ENCODE results near the gene GNG12. TPM values are rescaled to one million over a fixed set of nuclear protein-coding genes. Genes with fewer than 3 reads are reported as not detected.

The GNG12 gene
- total and polyA plus RNA-seq, 7 donors: 41.9 to 116 (median 47.8) TPM

DNA sequence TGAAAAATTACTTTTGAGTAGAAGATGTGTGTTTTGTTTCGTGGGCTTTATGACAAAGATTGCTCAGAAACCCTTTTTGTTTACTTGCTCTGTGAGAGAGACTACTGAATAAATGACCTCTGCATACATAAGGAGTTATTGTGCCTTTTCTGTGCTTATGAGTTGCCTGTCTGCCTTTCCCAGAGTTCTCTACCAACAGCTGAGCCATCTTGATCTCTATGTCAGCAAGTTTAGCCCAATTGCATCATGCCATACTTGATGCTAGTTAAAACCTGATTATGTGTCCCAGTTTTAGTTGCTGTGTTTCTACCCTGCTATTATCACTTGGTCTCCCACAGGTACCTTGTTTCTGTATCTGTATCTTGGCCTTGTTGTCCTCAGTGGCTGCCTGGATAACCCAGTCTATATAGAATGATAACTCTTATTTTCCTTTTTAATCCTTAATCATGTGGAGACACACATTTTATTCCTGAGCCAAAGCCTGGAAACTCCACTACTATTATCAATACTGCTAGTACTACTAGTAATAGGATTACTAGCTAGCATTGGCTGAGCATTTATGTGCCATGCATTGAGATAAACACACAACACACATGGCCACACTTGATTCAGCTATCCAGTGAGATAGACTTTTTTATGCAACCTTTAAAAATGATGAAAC lies 28.7 kb upstream of the GNG12 start:
- intact Hi-C loops (cut with DNase I): no loop called here
- TF ChIP-seq, protein P1, sequence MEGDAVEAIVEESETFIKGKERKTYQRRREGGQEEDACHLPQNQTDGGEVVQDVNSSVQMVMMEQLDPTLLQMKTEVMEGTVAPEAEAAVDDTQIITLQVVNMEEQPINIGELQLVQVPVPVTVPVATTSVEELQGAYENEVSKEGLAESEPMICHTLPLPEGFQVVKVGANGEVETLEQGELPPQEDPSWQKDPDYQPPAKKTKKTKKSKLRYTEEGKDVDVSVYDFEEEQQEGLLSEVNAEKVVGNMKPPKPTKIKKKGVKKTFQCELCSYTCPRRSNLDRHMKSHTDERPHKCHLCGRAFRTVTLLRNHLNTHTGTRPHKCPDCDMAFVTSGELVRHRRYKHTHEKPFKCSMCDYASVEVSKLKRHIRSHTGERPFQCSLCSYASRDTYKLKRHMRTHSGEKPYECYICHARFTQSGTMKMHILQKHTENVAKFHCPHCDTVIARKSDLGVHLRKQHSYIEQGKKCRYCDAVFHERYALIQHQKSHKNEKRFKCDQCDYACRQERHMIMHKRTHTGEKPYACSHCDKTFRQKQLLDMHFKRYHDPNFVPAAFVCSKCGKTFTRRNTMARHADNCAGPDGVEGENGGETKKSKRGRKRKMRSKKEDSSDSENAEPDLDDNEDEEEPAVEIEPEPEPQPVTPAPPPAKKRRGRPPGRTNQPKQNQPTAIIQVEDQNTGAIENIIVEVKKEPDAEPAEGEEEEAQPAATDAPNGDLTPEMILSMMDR (IDR thresholded peaks at IDR 0.05): no peak
- 76 to 78% methylated on average over 1 of the region's 1 CpG for WGBS, 2 donors

DNA sequence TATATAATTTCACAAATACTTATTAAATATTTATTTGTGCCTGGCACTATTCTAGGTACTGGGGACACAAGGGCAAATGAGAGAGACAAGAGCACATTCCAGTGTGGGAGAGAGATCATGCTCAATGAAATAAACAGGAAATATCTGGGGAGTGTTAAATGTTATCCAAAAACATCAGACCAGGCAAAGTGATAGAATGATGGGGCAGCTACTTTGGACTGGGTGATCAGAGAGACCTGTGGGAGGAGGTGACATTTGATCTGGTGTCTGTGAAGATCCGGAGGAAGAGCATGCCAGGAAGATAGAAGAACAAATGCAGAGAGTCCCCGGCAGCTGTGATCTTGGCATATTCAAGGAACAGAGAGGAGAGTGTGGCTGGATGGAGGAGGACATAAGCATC lies 27.5 kb upstream of the GNG12 start:
- Histone ChIP-seq H3K9me3 (no peaks in the 10 kb centered on the region), H3K4me1 (no peaks in the 10 kb centered on the region), H3K27me3 (no peaks in the 10 kb centered on the region), H3K27ac (no peak overlapping the region), H3K4me3 (no peak overlapping the region), H3K36me3 (no peaks in the 10 kb centered on the region)
- TF ChIP-seq POLR2A (IDR thresholded peaks at IDR 0.05) (no peak), POLR2AphosphoS5 (IDR thresholded peaks at IDR 0.05) (no peak), EP300 (IDR thresholded peaks at IDR 0.05) (no peak)
- TF ChIP-seq, protein P1 (IDR thresholded peaks at IDR 0.05): no peak
- no peak for DNase-seq
- intact Hi-C loops (cut with DNase I): no loop called here
- 89 to 93% methylated on average over 2 of the region's 2 CpGs for WGBS, 2 donors

More for the DNA sequence above, 28.7 kb upstream of the GNG12 start:
- Histone ChIP-seq H3K27ac (no peak overlapping the region), H3K36me3 (no peaks in the 10 kb centered on the region), H3K27me3 (no peaks in the 10 kb centered on the region), H3K4me3 (no peak overlapping the region), H3K4me1 (no peaks in the 10 kb centered on the region), H3K9me3 (no peaks in the 10 kb centered on the region)
- DNase-seq: no peak

GRCh38 chr1:67856921-67857320 lies 23.7 kb upstream of the GNG12 start:
- 82 to 94% methylated on average over 4 of the region's 4 CpGs for WGBS, 2 donors
- intact Hi-C loops (cut with DNase I): no loop called here
- no peaks in the 10 kb centered on the region for H3K9me3 ChIP-seq
- no peak for TF ChIP-seq POLR2AphosphoS5 (IDR thresholded peaks at IDR 0.05)
- TF ChIP-seq, protein P1 (IDR thresholded peaks at IDR 0.05): no peak
- H3K4me1 ChIP-seq: no peaks in the 10 kb centered on the region
- no peak for DNase-seq
- no peaks in the 10 kb centered on the region for H3K36me3 ChIP-seq
- H3K27me3 ChIP-seq: no peaks in the 10 kb centered on the region
- H3K4me3 ChIP-seq: no peak overlapping the region
- no peak overlapping the region for H3K27ac ChIP-seq

GRCh38 chr1:67855961-67856360 lies 22.7 kb upstream of the GNG12 start:
- no peak overlapping the region for H3K27ac ChIP-seq
- intact Hi-C loops (cut with DNase I): no loop called here
- H3K4me3 ChIP-seq: no peak overlapping the region
- peaks cover 0 to 3% (median 0%) of the 10 kb centered on the region in 4 donors for H3K4me1 ChIP-seq
- H3K9me3 ChIP-seq: no peaks in the 10 kb centered on the region
- H3K36me3 ChIP-seq: no peaks in the 10 kb centered on the region
- no peak for DNase-seq
- 75 to 80% methylated on average over 2 of the region's 2 CpGs for WGBS, 2 donors
- no peaks in the 10 kb centered on the region for H3K27me3 ChIP-seq
- TF ChIP-seq EP300 (IDR thresholded peaks at IDR 0.05): no peak
- no peak for TF ChIP-seq POLR2A (IDR thresholded peaks at IDR 0.05)
- TF ChIP-seq POLR2AphosphoS5 (IDR thresholded peaks at IDR 0.05): no peak
- TF ChIP-seq, protein P1 (IDR thresholded peaks at IDR 0.05): no peak

GRCh38 chr1:67855444-67855843 lies 22.2 kb upstream of the GNG12 start:
- 71 to 79% methylated on average over 4 of the region's 4 CpGs for WGBS, 2 donors
- Histone ChIP-seq H3K27me3 (no peaks in the 10 kb centered on the region), H3K36me3 (no peaks in the 10 kb centered on the region), H3K4me1 (peaks cover 0 to 8% (median 5%) of the 10 kb centered on the region in 4 donors), H3K27ac (no peak overlapping the region), H3K4me3 (no peak overlapping the region), H3K9me3 (no peaks in the 10 kb centered on the region)
- no peak for DNase-seq
- TF ChIP-seq POLR2AphosphoS5 (IDR thresholded peaks at IDR 0.05) (no peak), EP300 (IDR thresholded peaks at IDR 0.05) (no peak), POLR2A (IDR thresholded peaks at IDR 0.05) (no peak)
- TF ChIP-seq, protein P1 (IDR thresholded peaks at IDR 0.05): no peak
- intact Hi-C loops (cut with DNase I): no loop called here
